Mesothelial cell of epicardium (in vitro differentiated cells): ENCODE data around the gene LPIN3. TPM values are rescaled to one million over a fixed set of nuclear protein-coding genes. Genes with fewer than 3 reads are reported as not detected.

Experiments used
- DNase-seq, 2 experiments: peaks; one replicate each; pipeline ENCODE4 v3.0.0; 2021; ENCODE audit warnings: low spot score in 2 of 2; ENCODE audit not compliant: unreplicated experiment in 2 of 2
- H3K27ac Mint-ChIP-seq: 2 replicates; pipeline ENCODE4 v1.8.0; 2021; ENCODE audit warnings: mixed read lengths
- H3K27me3 Mint-ChIP-seq: 2 replicates; pipeline ENCODE4 v1.8.0; 2021; ENCODE audit warnings: low read depth, mixed read lengths
- H3K36me3 Mint-ChIP-seq: 2 replicates; pipeline ENCODE4 v1.8.0; 2021; ENCODE audit warnings: mixed read lengths
- H3K4me1 Mint-ChIP-seq: 2 replicates; pipeline ENCODE4 v1.8.0; 2021; ENCODE audit warnings: mixed read lengths
- H3K4me3 Mint-ChIP-seq: 2 replicates; pipeline ENCODE4 v1.8.0; 2021; ENCODE audit warnings: mild to moderate bottlenecking, moderate library complexity, mixed read lengths
- H3K9me3 Mint-ChIP-seq: 2 replicates; pipeline ENCODE4 v1.8.0; 2021; ENCODE audit warnings: mixed read lengths
- CTCF ChIP-seq: fragments of 200-600 bp; sonication (generic); IDR thresholded peaks from one replicate; pipeline ENCODE4 v1.5.0; 2021; ENCODE audit warnings: antibody characterized with exemption; ENCODE audit not compliant: unreplicated experiment
- total RNA-seq: library from RNA; stranded (reverse); gene quantifications from 3 replicates; pipeline ENCODE4 v1.2.1, GENCODE V29; 2021

Gene LPIN3
- total RNA-seq, 1 donor from 2014 or later, result 21.3 TPM

- no peaks in the 10 kb centered on the region for H3K36me3 Mint-ChIP-seq
- peaks cover 14% of the 10 kb centered on the region for H3K4me1 Mint-ChIP-seq
- peaks cover 4% of the 10 kb centered on the region for H3K27me3 Mint-ChIP-seq
- peak within 1 kb of the TSS; percentile 65 for H3K27ac Mint-ChIP-seq
- peak; percentile 97 for DNase-seq
- H3K9me3 Mint-ChIP-seq, result no peaks in the 10 kb centered on the region
- no peak for TF ChIP-seq CTCF
- peak within 1 kb of the TSS; percentile 79 for H3K4me3 Mint-ChIP-seq
Observed at GRCh38 chr20:41317546-41318270, 22.9 kb upstream of the LPIN3 start, which contains the start of gene ZHX3. Gene ZHX3 (minus strand): TSS chr20:41317731. CDS start chr20:41204916, 112,815 bp downstream.

- Mint-ChIP-seq H3K27ac (no peak overlapping the region), H3K4me1 (peaks cover 14% of the 10 kb centered on the region), H3K36me3 (no peaks in the 10 kb centered on the region), H3K9me3 (no peaks in the 10 kb centered on the region), H3K27me3 (peaks cover 4% of the 10 kb centered on the region), H3K4me3 (peak overlapping the region; percentile 73)
- TF ChIP-seq CTCF, result no peak
- no peak for DNase-seq
Observed at GRCh38 chr20:41318271-41318649, 22.4 kb upstream of the LPIN3 start.

- no peak for TF ChIP-seq CTCF
- H3K4me3 Mint-ChIP-seq, result no peak overlapping the region
- no peaks in the 10 kb centered on the region for H3K36me3 Mint-ChIP-seq
- no peak overlapping the region for H3K27ac Mint-ChIP-seq
- H3K9me3 Mint-ChIP-seq, result no peaks in the 10 kb centered on the region
- peaks cover 13% of the 10 kb centered on the region for H3K4me1 Mint-ChIP-seq
- H3K27me3 Mint-ChIP-seq, result peaks cover 4% of the 10 kb centered on the region
- DNase-seq, result no peak
Observed at GRCh38 chr20:41320441-41320840, 20.2 kb upstream of the LPIN3 start.

GRCh38 chr20:41320976-41321375, 19.6 kb upstream of the LPIN3 start:
- H3K36me3 Mint-ChIP-seq, result no peaks in the 10 kb centered on the region
- H3K4me1 Mint-ChIP-seq, result peaks cover 10% of the 10 kb centered on the region
- no peaks in the 10 kb centered on the region for H3K9me3 Mint-ChIP-seq
- H3K27ac Mint-ChIP-seq, result no peak overlapping the region
- TF ChIP-seq CTCF, result no peak
- DNase-seq, result no peak
- peaks cover 4% of the 10 kb centered on the region for H3K27me3 Mint-ChIP-seq
- no peak overlapping the region for H3K4me3 Mint-ChIP-seq

- no peak for TF ChIP-seq CTCF
- Mint-ChIP-seq H3K27me3 (no peaks in the 10 kb centered on the region), H3K27ac (no peak overlapping the region), H3K4me3 (no peak overlapping the region), H3K4me1 (peaks cover 10% of the 10 kb centered on the region), H3K9me3 (no peaks in the 10 kb centered on the region), H3K36me3 (no peaks in the 10 kb centered on the region)
- no peak for DNase-seq
Observed at GRCh38 chr20:41327178-41327577, 13.4 kb upstream of the LPIN3 start.
